ENCODE measurements around the gene NT5C2. TPM values are rescaled to one million over a fixed set of nuclear protein-coding genes. Genes with fewer than 3 reads are reported as not detected.

NT5C2 gene
- total and polyA plus RNA-seq, 7 donors = 37.7 to 61.5 (median 49.2) TPM

- DNase-seq = no peak
- H3K36me3 ChIP-seq = no peaks in the 10 kb centered on the region
- no peaks in the 10 kb centered on the region for H3K27me3 ChIP-seq
- intact Hi-C loops (cut with DNase I) = no loop called here
- 76 to 83% methylated on average over 2 of the region's 2 CpGs for WGBS, 2 donors
- peak overlapping the region in 2 of 4 donors; percentile 8 to 69 for H3K27ac ChIP-seq
- no peak overlapping the region for H3K4me3 ChIP-seq
- no peaks in the 10 kb centered on the region for H3K9me3 ChIP-seq
- peaks cover 0 to 35% (median 27%) of the 10 kb centered on the region in 4 donors for H3K4me1 ChIP-seq
- TF ChIP-seq POLR2A (IDR thresholded peaks at IDR 0.05) = no peak
- TF ChIP-seq EP300 (IDR thresholded peaks at IDR 0.05) = no peak
- TF ChIP-seq CTCF (IDR thresholded peaks at IDR 0.05) = no peak
Observed at GRCh38 chr10:103120546-103120945, 72.5 kb downstream of the NT5C2 start.

GRCh38 chr10:103117247-103117646 is 75.8 kb downstream of the NT5C2 start:
- WGBS, 2 donors = 98% methylated on average over 2 of the region's 2 CpGs
- Histone ChIP-seq H3K4me3 (no peak overlapping the region), H3K27ac (no peak overlapping the region), H3K36me3 (no peaks in the 10 kb centered on the region), H3K4me1 (peaks cover 1 to 30% (median 25%) of the 10 kb centered on the region in 4 donors), H3K9me3 (no peaks in the 10 kb centered on the region), H3K27me3 (no peaks in the 10 kb centered on the region)
- TF ChIP-seq POLR2A (IDR thresholded peaks at IDR 0.05) (no peak), CTCF (IDR thresholded peaks at IDR 0.05) (no peak), EP300 (IDR thresholded peaks at IDR 0.05) (no peak), POLR2AphosphoS5 (IDR thresholded peaks at IDR 0.05) (no peak)
- intact Hi-C loops (cut with DNase I) = no loop called here
- no peak for DNase-seq

GRCh38 chr10:103114876-103115275 is 78.2 kb downstream of the NT5C2 start:
- H3K9me3 ChIP-seq = no peaks in the 10 kb centered on the region
- no peaks in the 10 kb centered on the region for H3K36me3 ChIP-seq
- intact Hi-C loops (cut with DNase I) = no loop called here
- peaks cover 2 to 33% (median 30%) of the 10 kb centered on the region in 4 donors for H3K4me1 ChIP-seq
- 70 to 87% methylated on average over 6 of the region's 6 CpGs for WGBS, 2 donors
- DNase-seq = no peak
- no peak overlapping the region for H3K27ac ChIP-seq
- TF ChIP-seq EP300 (IDR thresholded peaks at IDR 0.05) (no peak), POLR2AphosphoS5 (IDR thresholded peaks at IDR 0.05) (no peak), POLR2A (IDR thresholded peaks at IDR 0.05) (no peak), CTCF (IDR thresholded peaks at IDR 0.05) (no peak)
- no peak overlapping the region for H3K4me3 ChIP-seq
- no peaks in the 10 kb centered on the region for H3K27me3 ChIP-seq

- H3K27ac ChIP-seq = peak overlapping the region; percentile 71 to 78 (median 73)
- H3K4me3 ChIP-seq = no peak overlapping the region
- H3K9me3 ChIP-seq = no peaks in the 10 kb centered on the region
- H3K4me1 ChIP-seq = peaks cover 2 to 38% (median 30%) of the 10 kb centered on the region in 4 donors
- TF ChIP-seq POLR2A (IDR thresholded peaks at IDR 0.05) (no peak), CTCF (IDR thresholded peaks at IDR 0.05) (no peak), EP300 (IDR thresholded peaks at IDR 0.05) (no peak), POLR2AphosphoS5 (IDR thresholded peaks at IDR 0.05) (no peak)
- no peak for DNase-seq
- no peaks in the 10 kb centered on the region for H3K27me3 ChIP-seq
- H3K36me3 ChIP-seq = no peaks in the 10 kb centered on the region
- WGBS, 2 donors = 83 to 90% methylated on average over 4 of the region's 4 CpGs
- intact Hi-C loops (cut with DNase I) = loop anchor here (2.0 kb wide), 1 partner anchor 81 kb away; the partner anchor contains the start of gene NT5C2
Observed at GRCh38 chr10:103111918-103112877, 80.9 kb downstream of the NT5C2 start.

Measured in sigmoid colon (tissue), 7 donors.